CD4-positive, alpha-beta T cell treated with Interleukin-17A for 1 hour (primary cell): ENCODE results near the gene UBXN4.
"Not testable (repeated sequence)": the region's sequence is repeated elsewhere in the genome, so short reads cannot be mapped to it uniquely, and the experiment has no call there.

ENCODE experiments used
- DNase-seq: peaks from one replicate; pipeline ENCODE4 v3.0.0-alpha.2; 2020

The UBXN4 gene, protein sequence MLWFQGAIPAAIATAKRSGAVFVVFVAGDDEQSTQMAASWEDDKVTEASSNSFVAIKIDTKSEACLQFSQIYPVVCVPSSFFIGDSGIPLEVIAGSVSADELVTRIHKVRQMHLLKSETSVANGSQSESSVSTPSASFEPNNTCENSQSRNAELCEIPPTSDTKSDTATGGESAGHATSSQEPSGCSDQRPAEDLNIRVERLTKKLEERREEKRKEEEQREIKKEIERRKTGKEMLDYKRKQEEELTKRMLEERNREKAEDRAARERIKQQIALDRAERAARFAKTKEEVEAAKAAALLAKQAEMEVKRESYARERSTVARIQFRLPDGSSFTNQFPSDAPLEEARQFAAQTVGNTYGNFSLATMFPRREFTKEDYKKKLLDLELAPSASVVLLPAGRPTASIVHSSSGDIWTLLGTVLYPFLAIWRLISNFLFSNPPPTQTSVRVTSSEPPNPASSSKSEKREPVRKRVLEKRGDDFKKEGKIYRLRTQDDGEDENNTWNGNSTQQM

GRCh38 chr2:135741395-135742324, at the start of gene UBXN4:
UBXN4 (plus strand) TSS chr2:135741855; CDS start chr2:135741930, 75 bp downstream.
- DNase-seq: peak; percentile 98

GRCh38 chr2:135694711-135695110, 46.9 kb upstream of the UBXN4 start:
- no peak for DNase-seq

DNA sequence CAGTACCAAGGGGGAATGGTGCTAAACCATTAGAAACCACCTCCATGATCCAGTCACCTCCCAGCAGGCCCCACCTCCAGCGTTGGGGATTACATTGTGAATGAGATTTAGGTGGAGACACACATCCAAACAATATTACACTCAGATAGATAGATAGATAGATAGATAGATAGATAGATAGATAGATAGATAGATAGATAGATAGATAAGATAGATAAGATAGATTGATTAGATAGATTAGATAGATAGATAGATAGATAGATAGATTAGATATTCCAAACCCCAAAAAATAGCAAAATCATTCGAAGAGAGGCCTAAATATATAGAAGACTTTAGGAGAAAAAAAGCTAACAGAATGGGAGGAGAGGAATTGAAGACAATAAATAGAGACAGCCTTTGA, 42.8 kb upstream of the UBXN4 start:
- DNase-seq: no peak

DNA sequence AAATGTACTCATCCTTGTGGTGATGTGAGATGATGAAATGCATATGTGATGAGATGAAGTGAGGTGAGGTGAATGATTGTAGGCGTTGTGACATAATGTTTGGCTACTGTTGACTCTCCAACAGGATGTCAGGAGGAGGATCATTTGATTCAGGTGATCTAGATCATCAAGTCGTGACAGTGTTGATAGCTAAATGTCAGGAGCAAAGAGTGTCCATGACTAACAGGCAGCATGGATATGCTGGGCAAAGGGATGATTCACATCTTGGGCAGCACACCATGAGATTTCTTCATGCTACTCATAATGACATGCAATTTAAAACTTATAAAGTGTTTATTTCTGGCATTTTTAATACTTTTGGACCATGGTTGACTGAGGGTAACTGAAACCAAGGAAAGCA, 40.2 kb upstream of the UBXN4 start:
- DNase-seq: no peak

GRCh38 chr2:135703300-135703699, 38.4 kb upstream of the UBXN4 start:
- no peak for DNase-seq

GRCh38 chr2:135704075-135704474, 37.6 kb upstream of the UBXN4 start:
- not testable (repeated sequence) for DNase-seq

GRCh38 chr2:135708159-135708558, 33.5 kb upstream of the UBXN4 start:
- no peak for DNase-seq

- peak; percentile 70 for DNase-seq
Observed at GRCh38 chr2:135709992-135710391, 31.7 kb upstream of the UBXN4 start.

DNA sequence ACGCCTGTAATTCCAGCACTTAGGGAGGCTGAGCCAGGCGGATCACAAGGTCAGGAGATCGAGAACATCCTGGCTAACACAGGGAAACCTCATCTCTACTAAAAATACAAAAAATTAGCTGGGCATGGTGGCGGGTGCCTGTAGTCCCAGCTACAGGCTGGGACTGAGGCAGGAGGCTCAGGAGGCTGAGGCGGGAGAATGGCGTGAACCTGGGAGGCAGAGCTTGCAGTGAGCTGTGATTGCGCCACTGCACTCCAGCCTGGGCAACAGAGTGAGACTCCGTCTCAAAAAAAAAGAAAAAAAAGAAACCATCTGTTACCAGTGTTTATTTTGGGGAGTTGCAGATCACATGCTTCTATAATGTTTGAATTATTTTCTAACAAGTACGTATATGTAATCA, 26.6 kb upstream of the UBXN4 start:
- not testable (repeated sequence) for DNase-seq

- no peak for DNase-seq
Observed at GRCh38 chr2:135728064-135728743, 13.5 kb upstream of the UBXN4 start.

DNA sequence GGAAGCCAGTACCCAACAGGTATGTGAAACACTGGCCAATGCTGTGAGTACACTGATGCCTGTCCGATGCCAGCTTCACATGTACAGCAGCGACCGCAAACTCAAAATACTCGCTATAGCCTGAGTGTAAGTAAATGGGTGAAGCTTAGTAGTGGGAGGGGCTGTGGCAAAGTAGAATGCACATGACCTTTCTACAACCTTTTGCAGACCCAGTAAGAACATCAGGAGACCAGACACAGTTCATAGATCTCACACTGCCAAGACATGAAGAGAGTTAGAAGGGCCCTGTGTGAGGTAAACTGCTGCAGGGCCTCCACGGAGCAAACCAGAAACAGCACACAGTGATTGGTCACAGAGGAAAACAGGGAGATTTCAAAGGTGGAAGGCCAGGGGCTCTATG, 9.1 kb upstream of the UBXN4 start:
- DNase-seq: no peak

DNA sequence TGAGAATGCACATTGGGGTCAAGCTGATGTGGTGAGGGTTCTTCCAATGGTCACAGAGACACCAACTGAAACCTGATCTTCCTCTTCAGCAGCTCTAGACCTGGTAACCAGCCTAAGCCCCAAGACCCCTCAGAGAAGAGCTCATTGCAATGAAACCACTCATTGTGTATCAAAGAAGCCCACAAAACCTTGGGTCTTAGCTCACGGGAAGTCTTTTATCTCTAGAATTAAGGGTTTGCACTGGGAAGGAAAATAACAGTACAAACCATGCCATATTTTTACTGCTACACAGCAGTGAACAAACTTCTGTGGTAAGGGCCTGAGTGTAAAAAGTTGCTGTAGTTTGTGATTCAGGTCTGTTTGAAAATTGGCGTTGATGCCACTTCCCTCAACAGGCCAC, 8.6 kb upstream of the UBXN4 start:
- no peak for DNase-seq

DNA sequence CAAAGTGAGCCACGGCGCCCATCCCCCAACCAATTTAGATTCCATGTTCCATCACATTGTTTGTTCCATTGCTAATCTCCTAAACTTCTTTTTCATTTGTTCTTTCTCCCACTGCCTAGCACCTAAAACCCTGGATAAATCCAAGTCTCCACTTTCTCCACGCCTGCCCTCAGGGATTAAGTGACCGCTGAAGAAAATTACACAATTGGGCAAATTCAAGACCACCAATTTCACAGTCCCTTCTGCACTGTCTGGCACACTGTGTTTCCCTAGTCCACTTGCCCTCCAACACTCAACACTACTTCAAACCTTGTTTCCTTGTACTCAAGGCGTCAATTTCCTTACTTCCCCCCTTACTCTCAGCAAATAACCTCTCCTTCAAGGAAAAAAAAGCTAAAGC, 5.1 kb upstream of the UBXN4 start:
- DNase-seq: no peak

DNA sequence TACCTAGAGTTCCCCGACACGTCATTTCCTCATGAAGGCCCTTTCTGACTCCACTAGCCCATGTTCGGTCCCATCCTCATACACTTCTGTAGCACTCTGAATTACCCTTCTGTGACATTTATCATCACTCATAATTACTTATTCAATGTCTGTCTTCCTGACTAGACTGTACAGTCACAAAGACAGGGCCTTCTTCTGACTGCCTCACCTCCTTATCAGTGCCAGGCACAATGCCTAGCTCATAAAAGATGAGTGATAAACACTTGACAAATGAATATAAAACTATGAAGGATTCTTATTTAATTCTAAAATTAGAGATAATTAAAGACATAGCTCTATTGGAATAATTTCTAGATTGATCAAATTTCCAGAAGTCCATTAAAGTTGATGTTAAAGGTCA, 1.4 kb upstream of the UBXN4 start:
- no peak for DNase-seq

DNA sequence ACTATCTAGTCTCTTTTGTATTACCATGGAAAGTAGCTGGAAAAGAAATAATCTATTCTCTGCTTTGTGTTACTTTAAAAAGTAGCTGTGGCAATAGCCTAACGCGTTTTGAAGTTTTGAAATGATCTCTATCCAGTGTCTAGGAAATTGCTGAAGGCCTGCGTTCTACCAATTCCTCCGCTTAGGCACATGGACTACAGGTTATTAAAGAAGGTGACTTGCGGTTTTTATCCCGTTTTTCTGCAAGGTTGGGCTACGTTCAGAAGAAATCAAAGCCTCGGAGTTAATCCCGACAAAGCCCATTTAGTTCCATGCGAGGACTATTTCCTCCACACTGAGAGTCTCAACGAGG, 636 bp upstream of the UBXN4 start:
- no peak for DNase-seq

- peak; percentile 71 for DNase-seq
Observed at GRCh38 chr2:135742325-135742757, 686 bp downstream of the UBXN4 start.

DNA sequence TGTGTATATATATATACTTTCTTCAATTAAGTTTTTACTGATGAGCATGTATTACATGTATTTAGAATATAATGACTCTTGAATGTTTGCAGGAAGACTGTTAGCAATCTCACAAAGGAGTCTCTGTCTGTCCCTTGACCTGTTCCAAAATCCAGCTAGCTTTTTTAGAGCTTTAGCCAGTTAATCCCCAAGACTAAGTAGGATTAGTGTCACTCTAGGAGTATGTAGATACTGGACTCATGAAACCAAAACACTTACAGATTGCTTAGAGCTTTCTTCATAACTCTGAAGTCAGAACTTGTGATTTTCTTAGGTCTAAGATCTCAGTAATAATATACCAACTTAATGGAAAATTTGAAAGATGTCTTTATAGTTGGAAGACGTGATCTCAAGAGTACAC, 2.2 kb downstream of the UBXN4 start:
- no peak for DNase-seq

DNA sequence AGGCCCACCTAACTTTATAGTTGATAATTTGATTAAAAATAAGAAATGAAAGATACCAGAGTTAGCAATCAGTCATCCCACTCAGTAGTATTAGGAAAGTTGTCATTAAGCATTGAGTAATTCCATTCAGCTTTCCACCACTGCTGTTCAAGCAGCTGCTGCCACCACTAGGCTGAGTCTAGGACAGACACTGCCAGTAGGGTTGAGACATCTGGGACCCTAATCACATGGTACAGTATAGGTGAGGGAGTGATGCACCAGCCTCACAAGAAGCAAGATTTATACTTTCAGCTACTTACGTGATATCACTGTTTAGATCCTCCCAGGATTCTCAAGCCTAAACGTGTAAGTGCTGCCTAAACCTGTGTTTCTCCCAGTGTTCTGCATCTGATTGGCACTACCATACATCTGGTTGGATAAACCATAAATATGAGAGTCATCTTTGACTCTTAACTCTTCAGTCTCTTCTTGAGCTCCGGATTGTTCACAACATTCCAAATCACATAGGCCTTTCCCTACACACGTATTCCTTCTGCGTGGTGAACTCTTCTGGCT, 3.2 kb downstream of the UBXN4 start:
- DNase-seq: peak; percentile 46

GRCh38 chr2:135745545-135745944, 3.9 kb downstream of the UBXN4 start:
- DNase-seq: no peak

GRCh38 chr2:135755573-135755972, 13.9 kb downstream of the UBXN4 start:
- no peak for DNase-seq

DNA sequence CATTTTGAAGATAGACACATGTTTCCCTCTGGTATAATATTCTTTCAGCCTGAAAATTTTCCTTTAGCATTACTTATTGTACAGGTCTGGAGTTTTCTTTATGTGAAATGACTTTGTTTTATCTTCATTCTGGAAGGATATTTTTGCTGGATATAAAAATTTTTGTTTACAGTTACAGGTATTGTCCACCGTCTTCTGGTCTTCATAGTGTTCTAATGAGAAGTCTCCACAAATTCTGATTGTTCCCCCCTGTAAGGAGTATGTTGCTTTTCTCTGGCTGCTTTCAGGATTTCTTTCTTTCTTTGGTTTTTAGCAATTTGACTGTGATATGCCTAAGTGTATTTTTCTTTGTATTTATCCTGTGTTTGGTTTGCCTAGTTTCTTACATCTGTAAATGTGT, 15.0 kb downstream of the UBXN4 start:
- DNase-seq: no peak

DNA sequence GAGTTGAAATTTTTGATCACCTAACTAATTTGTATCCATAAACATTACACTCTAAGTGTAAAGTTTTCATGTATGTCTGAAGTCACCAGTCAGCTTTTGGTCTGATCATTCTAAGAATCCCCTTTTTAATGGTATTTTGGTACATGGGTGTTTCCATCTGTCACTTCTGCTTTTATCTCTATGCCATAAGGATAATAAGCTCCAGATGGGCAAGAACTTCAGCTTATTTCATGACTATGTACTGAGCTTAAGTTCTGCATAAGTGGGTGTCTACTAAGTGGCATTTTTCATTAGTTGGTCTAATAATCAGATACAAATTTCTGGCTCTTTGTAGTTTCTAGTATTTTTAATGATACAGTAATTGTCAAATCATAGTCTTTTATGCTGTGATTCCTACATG, 20.4 kb downstream of the UBXN4 start:
- DNase-seq: no peak

DNA sequence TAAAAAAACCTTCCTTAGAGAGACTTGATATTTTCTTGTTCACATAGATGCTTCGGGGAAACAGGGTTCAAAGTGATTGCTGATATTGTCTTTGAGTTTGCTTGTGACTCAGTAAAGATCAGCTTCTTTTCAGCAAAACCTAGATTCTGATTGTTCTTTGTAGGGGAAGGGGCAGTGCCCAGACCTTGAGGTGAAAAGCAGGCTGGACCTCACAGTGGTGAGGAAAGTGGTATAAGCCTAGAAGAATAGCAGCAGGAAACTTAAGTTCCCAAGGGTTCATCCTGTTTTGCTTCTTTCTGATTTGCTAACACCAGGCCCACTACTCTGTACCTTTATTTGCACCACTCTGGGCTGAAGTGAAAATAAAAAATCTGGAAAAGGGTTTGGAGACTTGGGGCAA, 20.9 kb downstream of the UBXN4 start:
- DNase-seq: no peak
